Lower leg skin (tissue), 3 donors: ENCODE measurements around the gene NRXN3.

ENCODE experiments used
- CTCF ChIP-seq, 3 donors: fragments of 450-650 bp; IDR thresholded peaks; one replicate each; pipeline ENCODE4 v1.5.1; 2016; ENCODE audit warnings: antibody characterized with exemption in 3 of 3, mild to moderate bottlenecking in 3 of 3, moderate library complexity in 2 of 3
- POLR2A ChIP-seq, 2 donors: fragments of 450-650 bp; IDR thresholded peaks; one replicate each; pipeline ENCODE4 v1.6.1; 2016 to 2017; ENCODE audit warnings: antibody characterized with exemption in 2 of 2, mild to moderate bottlenecking in 1 of 2, moderate library complexity in 1 of 2

- no peak for TF ChIP-seq CTCF (IDR thresholded peaks at IDR 0.05)
- TF ChIP-seq POLR2A (IDR thresholded peaks at IDR 0.05) = no peak
Measured at GRCh38 chr14:79596551-79596950, 1426.4 kb downstream of the NRXN3 start.
